ENCODE measurements around the gene CDC20B.
A peak's percentile ranks its signal among the peaks of the same experiment; 100 is the strongest.

Gene CDC20B

GRCh38 chr5:55172937-55173686 is at the start of gene CDC20B:
CDC20B (minus strand) TSS chr5:55173177; CDS start chr5:55173000, 177 bp downstream.
- no peak for DNase-seq (ENCODE audit: low read depth in 2 of 2)

GRCh38 chr5:55222092-55222984 is 49.4 kb upstream of the CDC20B start:
- DNase-seq (ENCODE audit: low read depth in 2 of 2): no peak

- DNase-seq (ENCODE audit: low read depth in 2 of 2): no peak
Measured at GRCh38 chr5:55220433-55221185, 47.6 kb upstream of the CDC20B start.

GRCh38 chr5:55219770-55220169 is 46.8 kb upstream of the CDC20B start:
- DNase-seq (ENCODE audit: low read depth in 2 of 2): no peak

- DNase-seq (ENCODE audit: low read depth in 2 of 2): no peak
Measured at GRCh38 chr5:55218967-55219366, 46.0 kb upstream of the CDC20B start.

GRCh38 chr5:55211184-55211874 is 38.4 kb upstream of the CDC20B start:
- DNase-seq (ENCODE audit: low read depth in 2 of 2): no peak

GRCh38 chr5:55205001-55205400 is 32.0 kb upstream of the CDC20B start:
- no peak for DNase-seq (ENCODE audit: low read depth in 2 of 2)

- DNase-seq (ENCODE audit: low read depth in 2 of 2): no peak
Measured at GRCh38 chr5:55191165-55191564, 18.2 kb upstream of the CDC20B start.

GRCh38 chr5:55188656-55189540 is 15.9 kb upstream of the CDC20B start:
- DNase-seq (ENCODE audit: low read depth in 2 of 2): no peak

- DNase-seq (ENCODE audit: low read depth in 2 of 2): no peak
Measured at GRCh38 chr5:55187370-55187769, 14.4 kb upstream of the CDC20B start.

GRCh38 chr5:55180016-55180415 is 7.0 kb upstream of the CDC20B start:
- no peak for DNase-seq (ENCODE audit: low read depth in 2 of 2)

GRCh38 chr5:55177078-55177477 is 4.1 kb upstream of the CDC20B start:
- no peak for DNase-seq (ENCODE audit: low read depth in 2 of 2)

- DNase-seq (ENCODE audit: low read depth in 2 of 2): no peak
Measured at GRCh38 chr5:55176176-55176818, 3.3 kb upstream of the CDC20B start.

- no peak for DNase-seq (ENCODE audit: low read depth in 2 of 2)
Measured at GRCh38 chr5:55175781-55176175, 2.8 kb upstream of the CDC20B start.

GRCh38 chr5:55173687-55174230 is 782 bp upstream of the CDC20B start:
- DNase-seq (ENCODE audit: low read depth in 2 of 2): no peak

GRCh38 chr5:55172051-55172899 is 702 bp downstream of the CDC20B start:
- peak; percentile 65 to 66 for DNase-seq (ENCODE audit: low read depth in 2 of 2)

GRCh38 chr5:55171471-55171870 is 1.5 kb downstream of the CDC20B start:
- DNase-seq (ENCODE audit: low read depth in 2 of 2): no peak

GRCh38 chr5:55162666-55163065 is 10.3 kb downstream of the CDC20B start:
- DNase-seq (ENCODE audit: low read depth in 2 of 2): no peak
